Measurements from ENCODE around the gene SMG5. TPM values are rescaled to one million over a fixed set of nuclear protein-coding genes. Genes with fewer than 3 reads are reported as not detected.
"Not testable (repeated sequence)": the region's sequence is repeated elsewhere in the genome, so short reads cannot be mapped to it uniquely, and the experiment has no call there.

SMG5 gene
- total RNA-seq, 2 experiments from 2014 or later = 70.3 to 70.7 TPM

DNA sequence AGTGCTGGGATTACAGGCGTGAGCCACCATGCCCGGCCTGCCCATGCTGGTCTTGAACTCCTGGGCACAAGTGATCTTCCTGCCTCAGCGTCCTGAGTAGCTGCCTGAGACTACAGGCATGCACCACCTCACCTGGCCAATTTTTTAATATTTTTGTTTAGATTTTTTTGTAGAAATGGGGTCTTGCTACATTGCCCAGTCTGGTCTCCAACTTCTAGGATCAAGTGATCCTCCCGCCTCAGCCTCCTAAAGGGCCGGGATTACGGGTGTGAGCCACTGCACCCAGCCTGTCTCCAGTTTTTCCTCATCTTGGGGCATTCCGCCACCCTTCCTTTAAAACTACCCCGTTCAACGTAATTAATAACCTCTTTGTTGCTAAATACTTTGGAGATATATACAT is 62.4 kb downstream of the SMG5 start:
- DNase-seq (no peak), ATAC-seq (no peak)
- CTCF ChIA-PET = interaction anchor here (3.0 to 7.2 kb wide), 2 partner anchors 74 to 124 kb away, joined by 8 to 269 read pairs; no protein-coding TSS in a partner anchor
- no peak overlapping the region for H3K4me3 Mint-ChIP-seq
- H3K27ac Mint-ChIP-seq = peak overlapping the region; percentile 99
- peaks cover 54% of the 10 kb centered on the region for H3K36me3 Mint-ChIP-seq (ENCODE audit: low read depth)
- peaks cover 5% of the 10 kb centered on the region for H3K9me3 Mint-ChIP-seq
- POLR2A ChIA-PET = interaction anchor here (0.7 to 7.1 kb wide), 7 partner anchors 7 to 123 kb away, joined by 3 to 88 read pairs (median 38); partner anchors contain the start of genes PMF1 and SEMA4A
- intact Hi-C loops (cut with micrococcal nuclease) = loop anchor here (10.0 kb wide), 1 partner anchor 125 kb away; no protein-coding TSS in a partner anchor
- no peaks in the 10 kb centered on the region for H3K27me3 Mint-ChIP-seq
- TF ChIP-seq, protein P1, sequence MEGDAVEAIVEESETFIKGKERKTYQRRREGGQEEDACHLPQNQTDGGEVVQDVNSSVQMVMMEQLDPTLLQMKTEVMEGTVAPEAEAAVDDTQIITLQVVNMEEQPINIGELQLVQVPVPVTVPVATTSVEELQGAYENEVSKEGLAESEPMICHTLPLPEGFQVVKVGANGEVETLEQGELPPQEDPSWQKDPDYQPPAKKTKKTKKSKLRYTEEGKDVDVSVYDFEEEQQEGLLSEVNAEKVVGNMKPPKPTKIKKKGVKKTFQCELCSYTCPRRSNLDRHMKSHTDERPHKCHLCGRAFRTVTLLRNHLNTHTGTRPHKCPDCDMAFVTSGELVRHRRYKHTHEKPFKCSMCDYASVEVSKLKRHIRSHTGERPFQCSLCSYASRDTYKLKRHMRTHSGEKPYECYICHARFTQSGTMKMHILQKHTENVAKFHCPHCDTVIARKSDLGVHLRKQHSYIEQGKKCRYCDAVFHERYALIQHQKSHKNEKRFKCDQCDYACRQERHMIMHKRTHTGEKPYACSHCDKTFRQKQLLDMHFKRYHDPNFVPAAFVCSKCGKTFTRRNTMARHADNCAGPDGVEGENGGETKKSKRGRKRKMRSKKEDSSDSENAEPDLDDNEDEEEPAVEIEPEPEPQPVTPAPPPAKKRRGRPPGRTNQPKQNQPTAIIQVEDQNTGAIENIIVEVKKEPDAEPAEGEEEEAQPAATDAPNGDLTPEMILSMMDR (IDR thresholded peaks at IDR 0.05) = no peak
- peaks cover 67% of the 10 kb centered on the region for H3K4me1 Mint-ChIP-seq (ENCODE audit: low read depth)

DNA sequence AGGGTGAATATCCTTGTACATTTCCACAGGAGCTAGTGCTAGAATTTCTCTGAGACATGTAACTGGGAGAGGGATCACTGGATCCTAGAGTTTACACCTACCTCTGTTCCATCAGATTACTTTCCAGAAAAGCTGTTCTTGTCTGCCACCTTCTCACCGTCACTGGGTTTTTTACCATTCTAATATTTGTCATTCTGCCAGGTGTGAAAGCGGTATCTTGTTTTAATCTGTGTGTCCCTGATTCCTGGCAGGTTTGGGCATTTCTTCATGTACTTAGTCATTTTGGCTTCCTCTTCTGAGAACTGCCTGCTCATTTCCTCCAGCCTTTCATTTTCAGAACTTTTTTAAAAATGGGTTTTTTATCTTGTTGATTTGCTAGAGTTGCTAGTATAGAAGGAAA is 64.8 kb downstream of the SMG5 start:
- intact Hi-C loops (cut with micrococcal nuclease) = loop anchor here (2.0 kb wide), 1 partner anchor 25 kb away; no protein-coding TSS in a partner anchor
- ATAC-seq (peak; percentile 47), DNase-seq (peak; percentile 72)
- H3K9me3 Mint-ChIP-seq = peaks cover 5% of the 10 kb centered on the region
- H3K4me3 Mint-ChIP-seq = peak overlapping the region; percentile 64
- ChIA-PET CTCF (interaction anchor here (1.3 to 2.0 kb wide), 4 partner anchors 9 to 88 kb away, joined by 4 to 7 read pairs (median 6); no protein-coding TSS in a partner anchor), POLR2A (interaction anchor here (0.7 to 1.4 kb wide), 13 partner anchors 14 to 136 kb away, joined by 3 to 10 read pairs (median 3); partner anchors contain the start of genes MEX3A and SEMA4A)
- H3K36me3 Mint-ChIP-seq (ENCODE audit: low read depth) = peaks cover 62% of the 10 kb centered on the region
- TF ChIP-seq, protein P1 (IDR thresholded peaks at IDR 0.05) = no peak
- no peaks in the 10 kb centered on the region for H3K27me3 Mint-ChIP-seq
- peaks cover 61% of the 10 kb centered on the region for H3K4me1 Mint-ChIP-seq (ENCODE audit: low read depth)
- peak overlapping the region; percentile 99 for H3K27ac Mint-ChIP-seq

DNA sequence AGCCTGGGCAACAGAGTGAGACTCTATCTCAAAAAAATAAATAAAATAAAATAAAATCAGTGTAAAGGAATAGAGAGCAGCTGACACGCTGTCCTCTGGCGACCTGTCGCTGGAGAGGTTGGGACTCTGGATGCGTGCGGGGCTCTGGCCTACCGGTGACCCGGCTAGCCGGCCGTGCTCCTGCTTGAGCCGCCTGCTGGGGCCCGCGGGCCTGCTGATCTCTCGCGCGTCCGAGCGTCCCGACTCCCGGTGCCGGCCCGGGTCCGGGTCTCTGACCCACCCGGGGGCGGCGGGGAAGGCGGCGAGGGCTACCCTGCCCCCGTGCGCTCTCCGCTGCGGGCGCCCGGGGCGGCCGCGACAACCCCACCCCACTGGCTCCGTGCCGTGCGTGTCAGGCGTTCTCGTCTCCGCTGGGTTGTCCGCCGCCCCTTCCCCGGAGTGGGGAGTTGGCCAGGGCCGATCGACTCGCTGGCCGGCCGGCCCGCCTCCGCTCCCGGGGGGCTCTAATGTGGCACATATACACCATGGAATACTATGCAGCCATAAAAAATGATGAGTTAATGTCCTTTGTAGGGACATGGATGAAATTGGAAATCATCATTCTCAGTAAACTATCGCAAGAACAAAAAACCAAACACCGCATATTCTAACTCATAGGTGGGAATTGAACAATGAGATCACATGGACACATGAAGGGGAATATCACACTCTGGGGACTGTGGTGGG is 66.1 kb downstream of the SMG5 start:
- not testable (repeated sequence) for H3K27me3 Mint-ChIP-seq

DNA sequence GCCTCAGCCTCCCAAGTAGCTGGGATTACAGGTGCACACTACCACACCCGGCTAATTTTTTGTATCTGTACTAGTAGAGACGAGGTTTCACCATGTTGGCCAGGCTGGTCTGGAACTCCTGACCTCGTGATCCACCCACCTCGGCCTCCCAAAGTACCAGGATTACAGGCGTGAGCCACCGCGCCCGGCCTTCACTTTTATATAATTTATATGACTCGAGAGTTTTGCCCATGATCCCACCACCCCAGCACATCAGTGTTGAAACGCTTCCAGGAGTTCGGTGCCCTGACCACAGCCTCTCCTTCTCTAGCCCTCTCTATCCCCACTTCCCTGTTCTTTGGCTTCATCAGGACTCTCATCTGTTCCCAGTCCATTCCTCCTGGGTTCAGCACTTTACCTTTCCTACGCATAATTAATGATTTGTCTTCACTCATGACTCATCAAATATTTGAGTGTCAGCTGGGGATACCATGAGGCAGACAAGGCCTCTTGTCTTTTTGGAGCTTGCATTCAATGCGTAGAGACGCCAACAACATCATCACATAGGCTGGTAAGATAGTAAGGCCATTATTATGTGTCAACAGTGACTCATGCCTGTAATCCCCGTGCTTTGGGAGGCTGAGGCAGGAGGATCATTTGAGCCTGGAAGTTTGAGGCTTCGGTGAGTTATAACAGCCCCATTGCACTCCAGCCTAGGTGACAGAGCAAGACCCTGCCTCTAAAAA is 68.4 kb downstream of the SMG5 start:
- Mint-ChIP-seq H3K4me1 (ENCODE audit: low read depth) (peaks cover 43% of the 10 kb centered on the region), H3K36me3 (ENCODE audit: low read depth) (peaks cover 59% of the 10 kb centered on the region), H3K4me3 (peak overlapping the region; percentile 96), H3K27me3 (no peaks in the 10 kb centered on the region), H3K27ac (peak overlapping the region; percentile 98), H3K9me3 (peaks cover 3% of the 10 kb centered on the region)
- POLR2A ChIA-PET = interaction anchor here (0.9 to 9.6 kb wide), 10 partner anchors 10 to 274 kb away, joined by 3 to 177 read pairs (median 6); partner anchors contain the start of genes SLC25A44 and SMG5
- CTCF ChIA-PET = interaction anchor here (6.0 kb wide), 1 partner anchor 10 kb away, joined by 61 read pairs; no protein-coding TSS in a partner anchor
- intact Hi-C loops (cut with micrococcal nuclease) = no loop called here
- ATAC-seq = no peak
- TF ChIP-seq, protein P1 (IDR thresholded peaks at IDR 0.05) = no peak
- peak; percentile 50 for DNase-seq

More for the DNA sequence above, 66.1 kb downstream of the SMG5 start:
- ATAC-seq; H3K9me3 Mint-ChIP-seq; H3K4me3 Mint-ChIP-seq; DNase-seq; intact Hi-C loops (cut with micrococcal nuclease): not testable (repeated sequence)
- ChIA-PET CTCF (interaction anchor here (6.0 kb wide), 1 partner anchor 8 kb away, joined by 61 read pairs; no protein-coding TSS in a partner anchor), POLR2A (interaction anchor here (9.6 kb wide), 1 partner anchor 18 kb away, joined by 177 read pairs; the partner anchor contains the start of gene SLC25A44)
- H3K4me1 Mint-ChIP-seq (ENCODE audit: low read depth) = peaks cover 61% of the 10 kb centered on the region
- peak overlapping the region; percentile 99 for H3K27ac Mint-ChIP-seq
- peaks cover 63% of the 10 kb centered on the region for H3K36me3 Mint-ChIP-seq (ENCODE audit: low read depth)

DNA sequence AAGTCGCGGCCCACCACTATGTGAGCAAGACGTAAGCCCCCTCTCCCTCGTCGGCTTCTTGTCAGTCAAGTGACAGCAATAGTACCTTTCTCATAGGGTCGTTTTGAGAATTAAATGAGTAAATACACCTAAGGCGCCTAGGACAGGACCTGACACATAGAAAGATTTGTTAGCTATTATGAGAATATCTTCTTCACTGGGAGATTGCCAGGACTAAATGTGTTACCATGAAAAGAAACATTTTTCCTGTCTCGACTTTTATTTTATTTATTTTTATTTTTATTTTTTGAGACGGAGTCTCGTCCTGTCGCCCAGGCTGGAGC is 69.0 kb downstream of the SMG5 start:
- H3K36me3 Mint-ChIP-seq (ENCODE audit: low read depth) = peaks cover 57% of the 10 kb centered on the region
- ATAC-seq = no peak
- peaks cover 41% of the 10 kb centered on the region for H3K4me1 Mint-ChIP-seq (ENCODE audit: low read depth)

More for the DNA sequence above, 69.0 kb downstream of the SMG5 start:
- ChIA-PET CTCF (interaction anchor here (0.8 to 6.0 kb wide), 9 partner anchors 11 to 117 kb away, joined by 3 to 61 read pairs (median 6); partner anchors contain the start of gene SLC25A44), POLR2A (interaction anchor here (0.8 to 9.6 kb wide), 18 partner anchors 10 to 273 kb away, joined by 3 to 177 read pairs (median 4); partner anchors contain the start of genes SLC25A44 and SMG5)
- Mint-ChIP-seq H3K27ac (peak overlapping the region; percentile 98), H3K9me3 (peaks cover 2% of the 10 kb centered on the region), H3K27me3 (no peaks in the 10 kb centered on the region), H3K4me3 (peak overlapping the region; percentile 96)
- DNase-seq = no peak
- intact Hi-C loops (cut with micrococcal nuclease) = no loop called here
- TF ChIP-seq, protein P1 (IDR thresholded peaks at IDR 0.05) = no peak

Measured in activated CD8-positive, alpha-beta T cell treated with anti-CD3 and anti-CD28 coated beads for 36 hours (primary cell).